Gastrocnemius medialis (tissue), 4 donors: ENCODE results near the gene LDB3. TPM values are rescaled to one million over a fixed set of nuclear protein-coding genes. Genes with fewer than 3 reads are reported as not detected.

Source experiments
- ATAC-seq, 2 donors: fragments of 150-250 bp; one replicate each; pipeline ENCODE4 v1.9.1; 2016
- DNase-seq, 2 donors: peaks; one replicate each; pipeline ENCODE4 v3.0.0-alpha.2; 2019
- H3K27ac ChIP-seq, 4 donors: fragments of 200-600 bp; sonication (generic); 1 replicate in 1 of 4; 2 replicates in 3 of 4; pipeline ENCODE4 v1.5.1; 2016 to 2018; ENCODE audit warnings: mild to moderate bottlenecking in 2 of 4, moderate library complexity in 1 of 4
- H3K27me3 ChIP-seq, 3 donors: fragments of 200-600 bp; sonication (generic) in 2 of 3; 1 replicate in 1 of 3; 2 replicates in 2 of 3; pipeline versions ENCODE4 v1.5.1 to v1.6.0; 2016 to 2019; ENCODE audit warnings: mild to moderate bottlenecking in 1 of 3, moderate library complexity in 1 of 3
- H3K36me3 ChIP-seq, 2 donors: fragments of 200-600 bp; sonication (generic) in 1 of 2; one replicate each; pipeline ENCODE4 v1.5.1; 2017 to 2018
- H3K4me1 ChIP-seq, 2 donors: fragments of 200-600 bp; sonication (generic) in 1 of 2; one replicate each; pipeline ENCODE4 v1.5.1; 2016 to 2017; ENCODE audit warnings: mild to moderate bottlenecking in 2 of 2
- H3K4me3 ChIP-seq, 4 donors: fragments of 200-600 bp; sonication (generic) in 3 of 4; 1 replicate in 1 of 4; 2 replicates in 3 of 4; pipeline ENCODE4 v1.5.1; 2016 to 2019; ENCODE audit warnings: mild to moderate bottlenecking in 2 of 4
- H3K9me3 ChIP-seq, 3 donors: fragments of 200-600 bp; sonication (generic) in 2 of 3; 1 replicate in 1 of 3; 2 replicates in 2 of 3; pipeline ENCODE4 v1.5.1; 2016 to 2019
- CTCF ChIP-seq, 5 experiments: fragments of 450-650 bp in 3 of 5; fragments of 200-600 bp in 2 of 5; sonication (generic) in 2 of 5; IDR thresholded peaks in 4 of 5; conservative IDR thresholded peaks in 1 of 5; 1 replicate in 4 of 5; 2 replicates in 1 of 5; pipeline ENCODE4 v1.5.1; 2016 to 2019; ENCODE audit warnings: antibody characterized with exemption in 5 of 5, mild to moderate bottlenecking in 3 of 5, moderate library complexity in 3 of 5
- POLR2A ChIP-seq, 2 donors: fragments of 450-650 bp; IDR thresholded peaks; one replicate each; pipeline ENCODE4 v1.6.1; 2017; ENCODE audit warnings: antibody characterized with exemption in 2 of 2, mild to moderate bottlenecking in 2 of 2, moderate library complexity in 2 of 2
- in situ Hi-C, 4 donors: fragments of 200-750 bp; cut with MboI; loops; one replicate each; pipeline versions ENCODE4 v1.15.0 to v1.8.0; 2017; ENCODE audit warnings: low sequenced_read_pairs in 4 of 4
- intact Hi-C: fragments of 100-400 bp; cut with DNase I; formaldehyde crosslinking; loops from one replicate; pipeline ENCODE4 v1.15.1; 2023; ENCODE audit warnings: low total_unique reads
- total RNA-seq, 4 donors: library from RNA; depleted of rRNA; stranded (reverse); fragments of >200 nt; gene quantifications; one replicate each; pipeline versions ENCODE4 v1.1.0 to v1.2.3, GENCODE V29; 2016

The LDB3 gene
- total RNA-seq, 4 donors from 2014 or later, result 164 to 305 (median 227) TPM

GRCh38 chr10:86655596-86655995, 12.7 kb upstream of the LDB3 start:
- Histone ChIP-seq H3K9me3 (no peaks in the 10 kb centered on the region), H3K27me3 (no peaks in the 10 kb centered on the region), H3K27ac (peak overlapping the region in 2 of 4 donors; percentile 4 to 58), H3K4me1 (peaks cover 0 to 5% of the 10 kb centered on the region in 2 donors), H3K4me3 (no peak overlapping the region), H3K36me3 (no peaks in the 10 kb centered on the region)
- TF ChIP-seq CTCF (IDR thresholded peaks at IDR 0.05 in 4 of 5, conservative IDR thresholded peaks at IDR 0.05 in 1 of 5) (no peak), POLR2A (IDR thresholded peaks at IDR 0.05) (no peak)
- no peak for DNase-seq
- in situ Hi-C loops, result no loop called here
- intact Hi-C loops, result no loop called here
- ATAC-seq, result no peak

- in situ Hi-C loops (no loop called here), intact Hi-C loops (no loop called here)
- Histone ChIP-seq H3K9me3 (no peaks in the 10 kb centered on the region), H3K27me3 (no peaks in the 10 kb centered on the region), H3K4me3 (no peak overlapping the region), H3K27ac (peak overlapping the region; percentile 18 to 66 (median 47)), H3K4me1 (peaks cover 9 to 14% of the 10 kb centered on the region in 2 donors), H3K36me3 (no peaks in the 10 kb centered on the region)
- ATAC-seq (no peak), DNase-seq (no peak)
- no peak for TF ChIP-seq CTCF (IDR thresholded peaks at IDR 0.05 in 4 of 5, conservative IDR thresholded peaks at IDR 0.05 in 1 of 5)
These were observed 11.3 kb upstream of the LDB3 start for GRCh38 chr10:86657011-86657395.

GRCh38 chr10:86657396-86658011, 10.8 kb upstream of the LDB3 start:
- Histone ChIP-seq H3K27me3 (no peaks in the 10 kb centered on the region), H3K4me3 (no peak overlapping the region), H3K27ac (peak overlapping the region; percentile 4 to 66 (median 47)), H3K9me3 (no peaks in the 10 kb centered on the region), H3K4me1 (peaks cover 14 to 19% of the 10 kb centered on the region in 2 donors), H3K36me3 (no peaks in the 10 kb centered on the region)
- DNase-seq (peak in 1 of 2 donors; percentile 26), ATAC-seq (no peak)
- intact Hi-C loops (no loop called here), in situ Hi-C loops (no loop called here)
- TF ChIP-seq POLR2A (IDR thresholded peaks at IDR 0.05) (no peak), CTCF (IDR thresholded peaks at IDR 0.05 in 4 of 5, conservative IDR thresholded peaks at IDR 0.05 in 1 of 5) (no peak)

- Histone ChIP-seq H3K4me3 (no peak overlapping the region), H3K4me1 (peaks cover 21 to 27% of the 10 kb centered on the region in 2 donors), H3K9me3 (no peaks in the 10 kb centered on the region), H3K27ac (peak overlapping the region in 3 of 4 donors; percentile 4 to 45 (median 29)), H3K36me3 (no peaks in the 10 kb centered on the region), H3K27me3 (no peaks in the 10 kb centered on the region)
- ATAC-seq, result no peak
- in situ Hi-C loops (no loop called here), intact Hi-C loops (no loop called here)
- DNase-seq, result peak in 1 of 2 donors; percentile 18
- TF ChIP-seq CTCF (IDR thresholded peaks at IDR 0.05 in 4 of 5, conservative IDR thresholded peaks at IDR 0.05 in 1 of 5) (no peak), POLR2A (IDR thresholded peaks at IDR 0.05) (no peak)
These were observed 10.0 kb upstream of the LDB3 start for GRCh38 chr10:86658261-86658741.
